ENCODE measurements around the gene TENM3.

- TF ChIP-seq POLR2A (IDR thresholded peaks at IDR 0.05) (no peak), CTCF (IDR thresholded peaks at IDR 0.05) (no peak)
These were observed 66.7 kb downstream of the TENM3 start for GRCh38 chr4:182309877-182310276.

Measured in adrenal gland (tissue), 5 donors.